ENCODE data around the gene KIAA1549.

The KIAA1549 gene

DNA sequence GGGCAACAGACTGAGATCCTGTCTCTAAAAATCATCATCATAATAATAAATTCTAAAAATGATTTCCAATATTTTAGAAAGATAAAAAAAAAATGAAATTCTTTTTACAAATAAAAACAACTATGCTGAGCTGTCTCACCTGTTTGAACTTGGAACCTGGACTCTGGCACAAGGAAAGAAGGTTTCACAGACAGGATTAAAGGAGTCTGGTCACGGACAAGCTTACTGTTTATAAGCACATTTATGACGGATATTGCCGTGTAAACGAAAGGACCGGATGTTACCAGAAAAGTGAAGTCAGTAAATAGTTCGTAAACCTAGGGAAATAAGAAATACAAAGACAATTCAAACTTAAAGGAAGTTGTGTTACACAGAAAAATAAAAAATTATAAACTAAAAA, 70.2 kb downstream of the KIAA1549 start:
- no peak for DNase-seq (ENCODE audit: low read depth in 3 of 3, low spot score in 1 of 3)

- DNase-seq (ENCODE audit: low read depth in 3 of 3, low spot score in 1 of 3): no peak
Observed at GRCh38 chr7:138907850-138908249, 73.3 kb downstream of the KIAA1549 start.

- no peak for DNase-seq (ENCODE audit: low read depth in 3 of 3, low spot score in 1 of 3)
Observed at GRCh38 chr7:138907201-138907847, 73.9 kb downstream of the KIAA1549 start.

GRCh38 chr7:138903859-138904435, 77.2 kb downstream of the KIAA1549 start:
- no peak for DNase-seq (ENCODE audit: low read depth in 3 of 3, low spot score in 1 of 3)

DNA sequence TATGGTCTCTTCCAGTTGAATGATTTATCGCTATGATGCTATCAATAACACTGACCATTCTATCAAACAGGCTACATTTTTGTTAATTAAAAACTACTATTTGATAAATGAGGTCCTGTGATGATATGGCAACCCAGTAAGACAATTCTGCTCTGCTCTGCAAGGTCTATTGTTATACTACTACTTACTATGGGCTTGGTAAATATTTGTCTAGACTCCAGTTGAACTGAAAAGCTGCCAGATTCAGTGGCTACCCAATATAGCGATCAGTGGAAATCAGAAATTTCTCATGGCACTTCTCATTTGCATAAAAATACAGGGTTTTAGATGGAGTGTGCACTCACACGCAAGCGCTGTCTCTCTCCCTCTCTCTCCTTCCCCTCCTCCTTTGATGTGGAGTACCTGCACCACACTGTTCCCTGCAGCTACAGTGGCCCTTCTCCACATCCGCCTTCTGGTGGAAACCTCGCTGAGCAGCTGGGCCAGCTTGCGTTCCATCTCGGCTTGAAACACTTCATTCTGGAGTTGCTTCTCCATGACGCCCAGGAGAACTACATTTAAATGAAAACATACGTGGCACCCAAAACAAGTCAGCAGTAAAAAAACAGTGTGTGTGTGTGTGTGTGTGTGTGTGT, 77.9 kb downstream of the KIAA1549 start:
- DNase-seq (ENCODE audit: low read depth in 3 of 3, low spot score in 1 of 3): peak; percentile 29 to 54 (median 52)

DNA sequence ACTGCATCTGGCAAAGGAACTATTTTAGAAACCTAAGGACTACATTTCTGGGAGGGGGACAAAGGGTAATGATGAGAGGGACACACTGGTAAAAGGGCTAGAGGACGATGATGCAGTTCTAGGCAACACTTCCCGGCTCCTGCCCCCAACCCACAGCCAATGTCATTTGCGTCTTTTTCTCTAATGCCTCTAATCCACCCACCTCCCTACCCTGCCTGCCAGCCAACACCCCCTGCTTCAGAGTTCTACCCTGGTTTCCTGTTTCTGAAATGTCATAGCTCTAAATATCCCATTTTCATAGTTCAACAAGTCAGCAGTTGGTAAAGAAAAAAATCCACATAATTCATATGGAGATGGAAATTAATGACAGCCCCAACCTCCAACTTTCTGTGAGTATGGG, 79.0 kb downstream of the KIAA1549 start:
- DNase-seq (ENCODE audit: low read depth in 3 of 3, low spot score in 1 of 3): no peak

GRCh38 chr7:138900035-138900828, 81.0 kb downstream of the KIAA1549 start:
- DNase-seq (ENCODE audit: low read depth in 3 of 3, low spot score in 1 of 3): no peak

GRCh38 chr7:138898802-138899201, 82.4 kb downstream of the KIAA1549 start:
- DNase-seq (ENCODE audit: low read depth in 3 of 3, low spot score in 1 of 3): no peak

DNA sequence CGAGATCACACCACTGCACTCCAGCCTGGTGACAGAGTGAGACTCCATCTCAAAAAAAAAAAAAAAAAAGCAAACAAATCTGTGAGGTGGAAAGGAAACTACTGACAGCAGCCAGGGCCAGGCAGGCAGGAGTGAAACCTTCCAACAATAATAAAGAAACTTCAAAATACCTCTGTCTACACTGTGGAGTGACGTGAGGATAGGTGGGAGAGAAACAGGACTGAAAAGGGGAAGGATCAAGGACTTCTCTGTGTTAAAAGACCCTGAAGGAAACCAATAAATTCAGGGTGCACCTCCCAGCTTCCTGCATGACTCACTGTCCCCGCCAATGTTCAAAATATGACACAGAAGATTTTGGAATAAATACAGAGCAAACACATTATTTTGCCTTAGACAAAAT, 82.9 kb downstream of the KIAA1549 start:
- no peak for DNase-seq (ENCODE audit: low read depth in 3 of 3, low spot score in 1 of 3)

DNA sequence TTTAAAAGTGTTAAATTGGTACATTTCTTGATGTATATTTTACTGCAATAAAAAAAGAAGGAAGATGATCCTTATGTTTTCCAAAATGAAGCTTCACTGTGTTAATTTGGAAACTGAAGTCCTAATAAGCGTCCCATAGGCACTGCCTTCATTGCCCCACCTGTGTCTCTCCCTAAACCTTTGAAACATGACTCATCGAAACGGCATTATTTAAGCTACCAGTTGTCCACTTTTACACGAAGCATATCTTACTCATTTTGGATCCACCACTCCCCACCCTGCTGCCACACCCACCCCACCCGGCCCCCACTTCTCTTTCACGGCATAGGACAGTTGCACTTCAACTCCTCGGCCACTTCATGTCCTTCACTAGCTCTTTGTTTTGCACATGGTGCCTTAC, 85.5 kb downstream of the KIAA1549 start:
- DNase-seq (ENCODE audit: low read depth in 3 of 3, low spot score in 1 of 3): no peak

- no peak for DNase-seq (ENCODE audit: low read depth in 3 of 3, low spot score in 1 of 3)
Observed at GRCh38 chr7:138893258-138893657, 87.9 kb downstream of the KIAA1549 start.

- no peak for DNase-seq (ENCODE audit: low read depth in 3 of 3, low spot score in 1 of 3)
Observed at GRCh38 chr7:138892812-138893211, 88.4 kb downstream of the KIAA1549 start.

- no peak for DNase-seq (ENCODE audit: low read depth in 3 of 3, low spot score in 1 of 3)
Observed at GRCh38 chr7:138892006-138892630, 89.1 kb downstream of the KIAA1549 start.

- no peak for DNase-seq (ENCODE audit: low read depth in 3 of 3, low spot score in 1 of 3)
Observed at GRCh38 chr7:138891446-138891810, 89.8 kb downstream of the KIAA1549 start.

- DNase-seq (ENCODE audit: low read depth in 3 of 3, low spot score in 1 of 3): no peak
Observed at GRCh38 chr7:138890499-138891445, 90.4 kb downstream of the KIAA1549 start.

DNA sequence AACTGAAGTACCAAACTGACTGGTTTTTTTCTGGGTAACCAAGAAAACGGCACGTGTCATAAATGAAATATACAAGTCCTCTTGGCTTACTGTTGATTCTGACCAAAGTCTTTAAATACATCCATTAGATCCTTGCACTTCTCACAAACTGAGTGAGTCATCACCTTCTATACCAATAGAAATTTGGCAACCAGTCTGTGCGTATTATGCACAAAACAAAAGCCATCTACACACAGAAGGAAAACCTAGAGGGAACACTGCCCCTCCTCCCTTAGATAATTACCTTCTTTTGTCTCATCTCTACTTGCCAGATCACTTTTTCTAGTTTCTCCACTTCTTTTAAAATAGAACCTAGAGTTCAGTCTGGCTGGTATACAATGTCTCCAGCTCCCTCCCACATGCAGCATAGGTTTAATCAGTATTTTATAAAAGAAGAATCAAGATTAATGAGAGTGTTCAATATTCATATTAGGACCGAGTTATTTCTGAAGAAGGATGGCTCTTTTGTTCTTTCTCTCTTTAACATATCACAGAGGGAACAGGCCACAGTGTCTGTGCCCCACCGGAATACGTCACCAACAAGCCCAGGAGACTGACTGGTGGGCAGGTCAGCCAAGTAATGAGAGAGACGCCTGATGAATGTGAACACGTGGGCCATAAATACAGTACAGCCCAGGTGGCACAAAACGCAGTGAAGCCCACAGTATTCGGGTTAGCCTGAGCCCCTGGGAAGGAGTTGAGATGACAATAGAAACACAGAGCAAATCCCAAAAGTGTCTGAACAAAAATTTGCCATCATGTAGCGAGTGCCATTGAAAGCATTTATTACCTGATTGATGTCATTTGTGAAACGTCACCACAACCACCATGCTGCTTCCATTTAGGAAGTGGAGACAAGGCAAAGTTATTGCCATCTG, 91.3 kb downstream of the KIAA1549 start:
- no peak for DNase-seq (ENCODE audit: low read depth in 3 of 3, low spot score in 1 of 3)

- no peak for DNase-seq (ENCODE audit: low read depth in 3 of 3, low spot score in 1 of 3)
Observed at GRCh38 chr7:138887872-138888656, 93.1 kb downstream of the KIAA1549 start.

GRCh38 chr7:138887085-138887710, 94.0 kb downstream of the KIAA1549 start:
- no peak for DNase-seq (ENCODE audit: low read depth in 3 of 3, low spot score in 1 of 3)

Measured in stimulated activated CD4-positive, alpha-beta T cell treated with anti-CD3 and anti-CD28 coated beads, TNF-alpha, amount 100 ng/mL, for 1 hour (primary cell).